GM20000 (cell line): ENCODE data around the gene MINDY3.
"Not testable (repeated sequence)": the region's sequence is repeated elsewhere in the genome, so short reads cannot be mapped to it uniquely, and the experiment has no call there.

ENCODE experiments used
- DNase-seq: peaks from one replicate; pipeline ENCODE4 v3.0.0; 2012; ENCODE audit warnings: low spot score
- CTCF ChIP-seq: IDR thresholded peaks from 2 replicates; pipeline ENCODE4 v1.5.1; 2012; ENCODE audit warnings: mild to moderate bottlenecking, control low read depth; ENCODE audit errors: extremely low read depth, missing control alignments

MINDY3 gene

GRCh38 chr10:15857107-15857575, 3.2 kb downstream of the MINDY3 start:
- DNase-seq, result no peak
- TF ChIP-seq CTCF, result no peak

- DNase-seq, result no peak
- TF ChIP-seq CTCF, result no peak
Observed at GRCh38 chr10:15856328-15857015, 3.8 kb downstream of the MINDY3 start.

- TF ChIP-seq CTCF, result no peak
- no peak for DNase-seq
Observed at GRCh38 chr10:15853800-15854199, 6.5 kb downstream of the MINDY3 start.

GRCh38 chr10:15852111-15852557, 8.2 kb downstream of the MINDY3 start:
- no peak for TF ChIP-seq CTCF
- DNase-seq, result no peak

- DNase-seq, result not testable (repeated sequence)
Observed at GRCh38 chr10:15850337-15850978, 9.8 kb downstream of the MINDY3 start.

GRCh38 chr10:15849316-15849715, 11.0 kb downstream of the MINDY3 start:
- TF ChIP-seq CTCF, result no peak
- no peak for DNase-seq

- no peak for DNase-seq
Observed at GRCh38 chr10:15847481-15847880, 12.8 kb downstream of the MINDY3 start.

More at GRCh38 chr10:15847481-15847880, 12.8 kb downstream of the MINDY3 start:
- no peak for TF ChIP-seq CTCF
